Measurements from ENCODE around the gene FYN. TPM values are rescaled to one million over a fixed set of nuclear protein-coding genes. Genes with fewer than 3 reads are reported as not detected.

FYN gene
- total RNA-seq, 4 donors from 2014 or later, result 55.3 to 249 (median 74.3) TPM

GRCh38 chr6:111667931-111668330 lies 205.3 kb downstream of the FYN start:
- peaks cover 0 to 13% (median 0%) of the 10 kb centered on the region in 3 donors for H3K36me3 ChIP-seq
- TF ChIP-seq CTCF (IDR thresholded peaks at IDR 0.05) (no peak), POLR2A (IDR thresholded peaks at IDR 0.05) (no peak)
- no peaks in the 10 kb centered on the region for H3K27me3 ChIP-seq
- no peak for DNase-seq
- peaks cover 0 to 15% (median 0%) of the 10 kb centered on the region in 4 donors for H3K4me1 ChIP-seq
- H3K27ac ChIP-seq, result no peak overlapping the region
- H3K9me3 ChIP-seq, result no peaks in the 10 kb centered on the region
- H3K4me3 ChIP-seq, result no peak overlapping the region

- TF ChIP-seq CTCF (IDR thresholded peaks at IDR 0.05), result no peak
- TF ChIP-seq POLR2A (IDR thresholded peaks at IDR 0.05), result no peak
- Histone ChIP-seq H3K4me3 (no peak overlapping the region), H3K4me1 (peaks cover 0 to 25% (median 0%) of the 10 kb centered on the region in 4 donors), H3K9me3 (no peaks in the 10 kb centered on the region), H3K36me3 (peaks cover 0 to 13% (median 0%) of the 10 kb centered on the region in 3 donors), H3K27me3 (no peaks in the 10 kb centered on the region), H3K27ac (peak overlapping the region in 2 of 4 donors; percentile 30 to 48)
- no peak for DNase-seq
These were observed 206.4 kb downstream of the FYN start for GRCh38 chr6:111666847-111667246.

- no peak for TF ChIP-seq POLR2A (IDR thresholded peaks at IDR 0.05)
- DNase-seq, result no peak
- H3K36me3 ChIP-seq, result no peaks in the 10 kb centered on the region
- H3K27ac ChIP-seq, result peak overlapping the region in 2 of 4 donors; percentile 42 to 66
- peaks cover 0 to 31% (median 0%) of the 10 kb centered on the region in 4 donors for H3K4me1 ChIP-seq
- H3K9me3 ChIP-seq, result no peaks in the 10 kb centered on the region
- H3K27me3 ChIP-seq, result no peaks in the 10 kb centered on the region
- H3K4me3 ChIP-seq, result no peak overlapping the region
These were observed 208.7 kb downstream of the FYN start for GRCh38 chr6:111664565-111665030.

- H3K9me3 ChIP-seq, result no peaks in the 10 kb centered on the region
- DNase-seq, result no peak
- no peaks in the 10 kb centered on the region for H3K27me3 ChIP-seq
- no peaks in the 10 kb centered on the region for H3K36me3 ChIP-seq
- H3K27ac ChIP-seq, result peak overlapping the region in 3 of 4 donors; percentile 2 to 66 (median 42)
- TF ChIP-seq CTCF (IDR thresholded peaks at IDR 0.05) (no peak), POLR2A (IDR thresholded peaks at IDR 0.05) (no peak)
- H3K4me1 ChIP-seq, result peaks cover 0 to 31% (median 0%) of the 10 kb centered on the region in 4 donors
- no peak overlapping the region for H3K4me3 ChIP-seq
These were observed 209.3 kb downstream of the FYN start for GRCh38 chr6:111663692-111664564.

- no peaks in the 10 kb centered on the region for H3K27me3 ChIP-seq
- no peak for DNase-seq
- peak overlapping the region in 3 of 4 donors; percentile 42 to 66 (median 42) for H3K27ac ChIP-seq
- no peaks in the 10 kb centered on the region for H3K9me3 ChIP-seq
- peaks cover 0 to 31% (median 0%) of the 10 kb centered on the region in 4 donors for H3K4me1 ChIP-seq
- H3K4me3 ChIP-seq, result no peak overlapping the region
- TF ChIP-seq CTCF (IDR thresholded peaks at IDR 0.05), result no peak
- TF ChIP-seq POLR2A (IDR thresholded peaks at IDR 0.05), result no peak
- no peaks in the 10 kb centered on the region for H3K36me3 ChIP-seq
These were observed 210.3 kb downstream of the FYN start for GRCh38 chr6:111662794-111663593.
